Trophoblast cell (in vitro differentiated cells and primary cell): ENCODE results near the gene DGCR6L.
"Not testable (repeated sequence)": the region's sequence is repeated elsewhere in the genome, so short reads cannot be mapped to it uniquely, and the experiment has no call there.

ENCODE experiments used
- DNase-seq, 2 donors: peaks; one replicate each; pipeline ENCODE4 v3.0.0-alpha.2; 2016
- H2AFZ ChIP-seq: 2 replicates; pipeline ENCODE4 v1.6.1; 2013; ENCODE audit warnings: low read length, moderate library complexity, mild to moderate bottlenecking; ENCODE audit not compliant: insufficient read depth, poor library complexity
- H2AK5ac ChIP-seq: 2 replicates; pipeline ENCODE4 v1.6.1; 2013; ENCODE audit warnings: mild to moderate bottlenecking, low read length
- H2BK120ac ChIP-seq: 2 replicates; pipeline ENCODE4 v1.6.1; 2013; ENCODE audit warnings: low read length, mild to moderate bottlenecking, moderate library complexity; ENCODE audit not compliant: insufficient read depth, poor library complexity
- H2BK12ac ChIP-seq: 2 replicates; pipeline ENCODE4 v1.6.1; 2013; ENCODE audit warnings: mild to moderate bottlenecking, low read length, moderate library complexity
- H2BK5ac ChIP-seq: 2 replicates; pipeline ENCODE4 v1.6.1; 2013; ENCODE audit warnings: low read length, low read depth, moderate library complexity, mild to moderate bottlenecking; ENCODE audit not compliant: poor library complexity
- H3K14ac ChIP-seq: 2 replicates; pipeline ENCODE4 v1.6.1; 2013; ENCODE audit warnings: mild to moderate bottlenecking, low read length
- H3K18ac ChIP-seq: 2 replicates; pipeline ENCODE4 v1.6.1; 2013; ENCODE audit warnings: mild to moderate bottlenecking, low read length
- H3K23ac ChIP-seq: 2 replicates; pipeline ENCODE4 v1.6.1; 2013; ENCODE audit warnings: low read length
- H3K27ac ChIP-seq: 2 replicates; pipeline ENCODE4 v1.5.1; 2013; ENCODE audit warnings: low read depth, mild to moderate bottlenecking, inconsistent platforms, low read length, moderate library complexity
- H3K27me3 ChIP-seq: 2 replicates; pipeline ENCODE4 v1.6.1; 2013; ENCODE audit warnings: inconsistent platforms, mild to moderate bottlenecking, low read length, moderate library complexity; ENCODE audit not compliant: insufficient read depth
- H3K36me3 ChIP-seq, 2 experiments: 1 replicate in 1 of 2; 2 replicates in 1 of 2; pipeline ENCODE4 v1.6.1; 2013; ENCODE audit warnings: low read length in 2 of 2, mild to moderate bottlenecking in 2 of 2, moderate library complexity in 1 of 2; ENCODE audit not compliant: insufficient read depth in 2 of 2, control insufficient read depth in 1 of 2
- H3K4ac ChIP-seq: 2 replicates; pipeline ENCODE4 v1.6.1; 2013; ENCODE audit warnings: low read depth, mild to moderate bottlenecking, low read length, moderate library complexity
- H3K4me1 ChIP-seq, 2 experiments: 1 replicate in 1 of 2; 2 replicates in 1 of 2; pipeline ENCODE4 v1.6.1; 2013; ENCODE audit warnings: low read length in 2 of 2, mild to moderate bottlenecking in 2 of 2, moderate library complexity in 1 of 2; ENCODE audit not compliant: insufficient read depth in 2 of 2, control insufficient read depth in 1 of 2
- H3K4me2 ChIP-seq: 2 replicates; pipeline ENCODE4 v1.6.1; 2013; ENCODE audit warnings: inconsistent platforms, mild to moderate bottlenecking, low read length, moderate library complexity
- H3K4me3 ChIP-seq: 2 replicates; pipeline ENCODE4 v1.5.1; 2013; ENCODE audit warnings: mild to moderate bottlenecking, low read depth, low read length, inconsistent platforms
- H3K79me1 ChIP-seq: one replicate; pipeline ENCODE4 v1.6.1; 2013; ENCODE audit warnings: low read length
- H3K79me2 ChIP-seq: 2 replicates; pipeline ENCODE4 v1.6.1; 2013; ENCODE audit warnings: low read length, mild to moderate bottlenecking; ENCODE audit not compliant: control insufficient read depth, insufficient read depth, poor library complexity
- H3K9ac ChIP-seq: 2 replicates; pipeline ENCODE4 v1.6.1; 2013; ENCODE audit warnings: mild to moderate bottlenecking, low read length
- H3K9me3 ChIP-seq: 2 replicates; pipeline ENCODE4 v1.6.1; 2013; ENCODE audit warnings: low read depth, mild to moderate bottlenecking, control low read depth, inconsistent platforms, low read length; ENCODE audit not compliant: insufficient read depth
- H4K12ac ChIP-seq: 2 replicates; pipeline ENCODE4 v1.6.1; 2013; ENCODE audit warnings: low read depth, mild to moderate bottlenecking, low read length, moderate library complexity
- H4K8ac ChIP-seq: 2 replicates; pipeline ENCODE4 v1.6.1; 2013; ENCODE audit warnings: low read depth, mild to moderate bottlenecking, low read length, moderate library complexity
- H4K91ac ChIP-seq: one replicate; pipeline ENCODE4 v1.6.1; 2013; ENCODE audit warnings: low read depth, mild to moderate bottlenecking, low read length, moderate library complexity
- whole genome bisulfite sequencing: extraction: QIAGEN DNeasy Blood & Tissue Kit; methylation state at CpG from one replicate; pipeline ENCODE4 v1.1.7; 2013; ENCODE audit warnings: missing lambda C conversion rate; ENCODE audit not compliant: insufficient read length, insufficient coverage; ENCODE audit errors: extremely low coverage; 5-methylcytosine and 5-hydroxymethylcytosine counted together

DGCR6L gene

DNA sequence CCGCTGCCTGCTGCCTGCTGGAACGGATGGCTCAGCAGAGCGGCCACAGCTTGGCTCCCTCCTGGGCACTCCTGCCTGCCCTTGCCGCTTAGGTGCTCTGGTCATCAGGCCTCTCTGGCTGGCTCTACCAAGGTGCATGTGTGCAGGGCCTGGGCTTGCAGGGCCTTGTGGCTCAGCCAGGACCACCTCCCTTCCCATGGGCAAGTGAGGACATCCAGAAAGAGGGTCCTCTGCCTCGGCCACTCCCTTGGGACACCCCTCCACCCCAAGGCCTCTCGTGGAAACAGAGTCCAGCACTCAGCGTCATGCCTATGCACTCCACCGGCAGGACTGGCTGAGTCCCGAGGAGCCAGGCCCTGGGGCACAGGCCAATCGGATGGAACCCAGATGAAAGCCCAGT, 45.5 kb downstream of the DGCR6L start:
- not testable (repeated sequence) for H2BK5ac ChIP-seq
- WGBS: no CpG with 5 or more reads among the region's 10 CpGs

DNA sequence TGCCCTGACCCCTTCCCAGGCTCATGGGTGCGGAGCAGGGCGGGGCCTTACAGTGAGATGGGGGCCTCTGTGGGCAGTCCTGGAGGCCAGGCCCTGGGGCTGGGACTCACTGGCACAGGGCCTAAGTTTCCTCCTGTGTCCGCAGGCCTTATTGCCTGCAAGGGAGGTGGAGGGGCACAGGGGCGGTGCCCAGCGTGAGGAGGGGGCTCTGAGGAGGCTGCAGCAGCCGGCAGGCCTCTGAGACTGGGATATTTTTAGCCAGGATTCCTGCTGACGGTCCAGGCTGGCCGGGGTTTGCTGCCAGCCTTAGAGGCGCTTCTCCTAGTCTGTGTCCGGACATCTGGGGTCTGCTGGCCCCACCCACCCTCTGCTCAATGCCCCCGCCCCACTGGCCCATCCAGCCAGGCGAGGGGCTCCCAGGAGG, 46.1 kb downstream of the DGCR6L start:
- no peak overlapping the region for H3K27ac ChIP-seq

More for the DNA sequence above, 45.5 kb downstream of the DGCR6L start:
- H3K4me3 ChIP-seq, H3K9ac ChIP-seq, H3K18ac ChIP-seq, H3K23ac ChIP-seq, H2BK12ac ChIP-seq, DNase-seq, H3K9me3 ChIP-seq, H3K79me2 ChIP-seq, H2AFZ ChIP-seq, H3K4me1 ChIP-seq, H4K12ac ChIP-seq, H2AK5ac ChIP-seq, H4K8ac ChIP-seq, H3K79me1 ChIP-seq, H3K36me3 ChIP-seq, H2BK120ac ChIP-seq, H3K27me3 ChIP-seq, H3K4ac ChIP-seq, H3K4me2 ChIP-seq, H3K27ac ChIP-seq, H3K14ac ChIP-seq, H4K91ac ChIP-seq: not testable (repeated sequence)

DNA sequence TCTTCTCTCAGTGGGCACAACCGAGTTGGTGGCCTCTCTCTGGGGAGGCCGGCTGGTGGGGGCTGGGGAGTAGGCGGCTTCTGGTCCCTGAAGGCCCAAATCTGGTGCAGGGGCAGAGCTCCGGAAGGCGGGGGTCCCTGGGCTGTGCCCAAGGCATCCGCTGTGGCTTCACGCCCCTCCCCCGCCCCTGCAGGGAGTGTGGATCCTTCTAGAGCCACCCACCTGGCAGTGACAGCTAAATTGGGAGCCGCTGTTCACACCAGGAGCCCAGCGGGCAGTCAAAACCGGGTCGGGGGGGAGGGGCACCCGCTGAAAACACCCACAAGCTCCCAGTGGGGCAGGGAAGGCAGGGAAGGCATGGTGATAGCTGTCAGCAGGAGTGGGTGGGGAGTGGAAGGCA, 47.2 kb downstream of the DGCR6L start:
- Histone ChIP-seq H4K12ac (no peak overlapping the region), H3K18ac (no peak overlapping the region), H4K91ac (no peak overlapping the region), H2AK5ac (no peak overlapping the region), H4K8ac (no peak overlapping the region), H3K4me3 (no peak overlapping the region), H3K4me1 (no peaks in the 10 kb centered on the region), H2BK120ac (no peak overlapping the region), H3K27ac (no peak overlapping the region), H2AFZ (no peak overlapping the region), H3K4ac (no peak overlapping the region), H3K9ac (no peak overlapping the region), H2BK12ac (no peak overlapping the region), H3K23ac (no peak overlapping the region), H3K9me3 (peaks cover 4% of the 10 kb centered on the region), H3K79me1 (no peaks in the 10 kb centered on the region), H3K4me2 (no peak overlapping the region), H3K79me2 (no peaks in the 10 kb centered on the region), H2BK5ac (no peak overlapping the region), H3K27me3 (no peaks in the 10 kb centered on the region), H3K14ac (no peak overlapping the region), H3K36me3 (no peaks in the 10 kb centered on the region)
- whole genome bisulfite sequencing: no CpG with 5 or more reads among the region's 13 CpGs
- DNase-seq: no peak

More for the DNA sequence above, 46.1 kb downstream of the DGCR6L start:
- no CpG with 5 or more reads among the region's 12 CpGs for WGBS
- Histone ChIP-seq H4K91ac (no peak overlapping the region), H2BK5ac (no peak overlapping the region), H3K9ac (no peak overlapping the region), H3K4ac (no peak overlapping the region), H3K4me1 (no peaks in the 10 kb centered on the region), H4K12ac (no peak overlapping the region), H2BK120ac (no peak overlapping the region), H3K36me3 (no peaks in the 10 kb centered on the region), H2AK5ac (no peak overlapping the region), H3K4me2 (no peak overlapping the region), H2BK12ac (no peak overlapping the region), H3K18ac (no peak overlapping the region), H2AFZ (no peak overlapping the region), H3K14ac (no peak overlapping the region), H3K79me2 (no peaks in the 10 kb centered on the region), H3K23ac (no peak overlapping the region), H4K8ac (no peak overlapping the region), H3K9me3 (peaks cover 4% of the 10 kb centered on the region), H3K27me3 (no peaks in the 10 kb centered on the region), H3K79me1 (no peaks in the 10 kb centered on the region), H3K4me3 (no peak overlapping the region)
- no peak for DNase-seq

DNA sequence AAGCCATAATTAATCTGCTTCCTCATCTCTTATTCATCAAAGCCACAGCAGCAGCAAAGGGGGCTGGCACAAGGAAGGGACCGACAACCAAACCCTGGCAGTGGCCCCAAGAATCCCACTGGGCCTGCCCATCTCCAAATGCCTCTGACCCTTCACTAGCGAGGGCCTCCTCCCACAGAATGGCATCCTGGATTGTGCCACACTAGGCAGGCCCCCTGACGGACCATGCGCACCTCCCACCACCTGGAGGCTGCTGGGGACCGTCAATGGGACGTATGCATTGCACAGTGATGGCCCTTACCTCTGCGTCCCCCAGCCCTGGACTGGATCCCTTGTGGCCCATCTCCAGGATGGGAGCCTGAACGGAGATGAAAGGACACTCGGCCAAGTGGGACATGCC, 47.7 kb downstream of the DGCR6L start:
- Histone ChIP-seq H3K9ac (no peak overlapping the region), H3K79me2 (no peaks in the 10 kb centered on the region), H3K18ac (no peak overlapping the region), H3K9me3 (peaks cover 4% of the 10 kb centered on the region), H2BK12ac (no peak overlapping the region), H3K4me3 (no peak overlapping the region), H4K8ac (no peak overlapping the region), H2AFZ (no peak overlapping the region), H3K27ac (no peak overlapping the region), H2BK120ac (no peak overlapping the region), H4K12ac (no peak overlapping the region), H3K4ac (no peak overlapping the region), H2BK5ac (no peak overlapping the region), H2AK5ac (no peak overlapping the region), H3K79me1 (no peaks in the 10 kb centered on the region), H3K4me2 (no peak overlapping the region), H3K27me3 (no peaks in the 10 kb centered on the region), H3K36me3 (no peaks in the 10 kb centered on the region), H3K14ac (no peak overlapping the region), H4K91ac (no peak overlapping the region), H3K4me1 (peaks cover under 1 to 3% of the 10 kb centered on the region in 2 experiments), H3K23ac (no peak overlapping the region)
- no peak for DNase-seq
- WGBS: no CpG with 5 or more reads among the region's 9 CpGs
